Colonic mucosa (tissue), 4 donors: Measurements from ENCODE around the gene RAD18. TPM values are rescaled to one million over a fixed set of nuclear protein-coding genes. Genes with fewer than 3 reads are reported as not detected.

ENCODE experiments used
- DNase-seq: peaks from one replicate; pipeline ENCODE4 v3.0.0-alpha.2; 2020
- H3K27ac ChIP-seq: fragments of 200-600 bp; one replicate; pipeline ENCODE4 v1.8.0; 2021
- H3K27me3 ChIP-seq: fragments of 200-600 bp; one replicate; pipeline ENCODE4 v1.8.0; 2021
- H3K36me3 ChIP-seq: fragments of 200-600 bp; one replicate; pipeline ENCODE4 v1.8.0; 2021
- H3K4me1 ChIP-seq: fragments of 200-600 bp; one replicate; pipeline ENCODE4 v1.8.0; 2021; ENCODE audit warnings: mild to moderate bottlenecking
- H3K4me3 ChIP-seq: fragments of 200-600 bp; one replicate; pipeline ENCODE4 v1.8.0; 2021
- H3K9ac ChIP-seq, 2 donors: one replicate each; pipeline ENCODE4 v1.7.0; 2013; ENCODE audit warnings: control low read depth in 2 of 2, low read depth in 2 of 2, low read length in 2 of 2
- H3K9me3 ChIP-seq: fragments of 200-600 bp; one replicate; pipeline ENCODE4 v1.8.0; 2021
- CTCF ChIP-seq: fragments of 200-600 bp; IDR thresholded peaks from one replicate; pipeline ENCODE4 v1.8.0; 2022; ENCODE audit warnings: antibody characterized with exemption, mild to moderate bottlenecking
- intact Hi-C: fragments of 100-400 bp; cut with DNase I; formaldehyde crosslinking; loops from one replicate; pipeline ENCODE4 v1.14.1; 2022
- total RNA-seq, 2 donors: library from RNA; stranded (reverse); fragmentation: NEBNext Ultra II Directional in 1 of 2; extraction: Animal tissue kit (Norgen Biotek cat#: 25700) in 1 of 2; gene quantifications; one replicate each; pipeline ENCODE4 v1.2.1, GENCODE V29; 2021
- donor health status: healthy.
- donor health status: DM: no; HTN: no; CAD: no.
- donor health status: DM: no; HTN: no; CAD: no.

The RAD18 gene
- total RNA-seq, 2 donors from 2014 or later = 12.2 to 25.9 TPM

GRCh38 chr3:9007213-9007612 is 43.9 kb upstream of the RAD18 start:
- no peak for TF ChIP-seq CTCF
- Histone ChIP-seq H3K27ac (no peak overlapping the region), H3K27me3 (no peaks in the 10 kb centered on the region), H3K36me3 (no peaks in the 10 kb centered on the region), H3K4me1 (no peaks in the 10 kb centered on the region), H3K9ac (no peak overlapping the region), H3K9me3 (no peaks in the 10 kb centered on the region), H3K4me3 (no peak overlapping the region)
- intact Hi-C loops = no loop called here
- no peak for DNase-seq

GRCh38 chr3:9000041-9000440 is 36.8 kb upstream of the RAD18 start:
- H3K9me3 ChIP-seq = no peaks in the 10 kb centered on the region
- H3K9ac ChIP-seq = no peak overlapping the region
- no peak overlapping the region for H3K4me3 ChIP-seq
- DNase-seq = no peak
- no peaks in the 10 kb centered on the region for H3K4me1 ChIP-seq
- no peak for TF ChIP-seq CTCF
- H3K36me3 ChIP-seq = no peaks in the 10 kb centered on the region
- no peak overlapping the region for H3K27ac ChIP-seq
- intact Hi-C loops = no loop called here
- no peaks in the 10 kb centered on the region for H3K27me3 ChIP-seq

GRCh38 chr3:8997151-8997550 is 33.9 kb upstream of the RAD18 start:
- Histone ChIP-seq H3K9me3 (no peaks in the 10 kb centered on the region), H3K27me3 (no peaks in the 10 kb centered on the region), H3K36me3 (no peaks in the 10 kb centered on the region), H3K4me1 (no peaks in the 10 kb centered on the region), H3K4me3 (no peak overlapping the region), H3K27ac (no peak overlapping the region), H3K9ac (no peak overlapping the region)
- no peak for DNase-seq
- TF ChIP-seq CTCF = no peak
- intact Hi-C loops = no loop called here

GRCh38 chr3:8996681-8997121 is 33.4 kb upstream of the RAD18 start:
- no peak overlapping the region for H3K27ac ChIP-seq
- no peaks in the 10 kb centered on the region for H3K4me1 ChIP-seq
- H3K9ac ChIP-seq = no peak overlapping the region
- no peaks in the 10 kb centered on the region for H3K9me3 ChIP-seq
- H3K4me3 ChIP-seq = no peak overlapping the region
- no peak for DNase-seq
- intact Hi-C loops = no loop called here
- H3K27me3 ChIP-seq = no peaks in the 10 kb centered on the region
- H3K36me3 ChIP-seq = no peaks in the 10 kb centered on the region
- TF ChIP-seq CTCF = no peak

- Histone ChIP-seq H3K36me3 (no peaks in the 10 kb centered on the region), H3K9ac (no peak overlapping the region), H3K4me3 (no peak overlapping the region), H3K4me1 (no peaks in the 10 kb centered on the region), H3K27me3 (no peaks in the 10 kb centered on the region), H3K27ac (no peak overlapping the region), H3K9me3 (no peaks in the 10 kb centered on the region)
- TF ChIP-seq CTCF = no peak
- intact Hi-C loops = no loop called here
- no peak for DNase-seq
Measured at GRCh38 chr3:8996216-8996615, 32.9 kb upstream of the RAD18 start.

GRCh38 chr3:8994226-8994625 is 31.0 kb upstream of the RAD18 start:
- Histone ChIP-seq H3K36me3 (no peaks in the 10 kb centered on the region), H3K4me3 (no peak overlapping the region), H3K9ac (no peak overlapping the region), H3K27ac (no peak overlapping the region), H3K4me1 (no peaks in the 10 kb centered on the region), H3K27me3 (no peaks in the 10 kb centered on the region), H3K9me3 (no peaks in the 10 kb centered on the region)
- no peak for DNase-seq
- TF ChIP-seq CTCF = no peak
- intact Hi-C loops = no loop called here
